ENCODE data around the gene FSTL4.

The FSTL4 gene

GRCh38 chr5:133336121-133336968 is 276.0 kb downstream of the FSTL4 start:
- DNase-seq: no peak

GRCh38 chr5:133334796-133335639 is 277.3 kb downstream of the FSTL4 start:
- DNase-seq: no peak

GRCh38 chr5:133333326-133334150 is 278.8 kb downstream of the FSTL4 start:
- DNase-seq: no peak

- no peak for DNase-seq
Observed at GRCh38 chr5:133332439-133333024, 279.8 kb downstream of the FSTL4 start.

GRCh38 chr5:133331941-133332340 is 280.4 kb downstream of the FSTL4 start:
- DNase-seq: no peak

GRCh38 chr5:133330956-133331355 is 281.4 kb downstream of the FSTL4 start:
- DNase-seq: no peak

- no peak for DNase-seq
Observed at GRCh38 chr5:133328800-133329199, 283.5 kb downstream of the FSTL4 start.

GRCh38 chr5:133327946-133328401 is 284.4 kb downstream of the FSTL4 start:
- no peak for DNase-seq

GRCh38 chr5:133326361-133326760 is 286.0 kb downstream of the FSTL4 start:
- no peak for DNase-seq

- DNase-seq: no peak
Observed at GRCh38 chr5:133325864-133326263, 286.5 kb downstream of the FSTL4 start.

GRCh38 chr5:133324926-133325325 is 287.4 kb downstream of the FSTL4 start:
- no peak for DNase-seq

GRCh38 chr5:133323494-133324457 is 288.6 kb downstream of the FSTL4 start:
- no peak for DNase-seq

- no peak for DNase-seq
Observed at GRCh38 chr5:133322743-133323142, 289.6 kb downstream of the FSTL4 start.

- peak; percentile 26 for DNase-seq
Observed at GRCh38 chr5:133321833-133322420, 290.4 kb downstream of the FSTL4 start.

- no peak for DNase-seq
Observed at GRCh38 chr5:133321286-133321832, 291.0 kb downstream of the FSTL4 start.

GRCh38 chr5:133319905-133320520 is 292.3 kb downstream of the FSTL4 start:
- no peak for DNase-seq

GRCh38 chr5:133319244-133319643 is 293.1 kb downstream of the FSTL4 start:
- DNase-seq: no peak

- no peak for DNase-seq
Observed at GRCh38 chr5:133317558-133317957, 294.8 kb downstream of the FSTL4 start.

GRCh38 chr5:133316346-133317343 is 295.7 kb downstream of the FSTL4 start:
- DNase-seq: no peak

Data from stimulated activated naive CD4-positive, alpha-beta T cell treated with Interleukin-2 at 50 U/mL for 16 hours (primary cell).